ENCODE data around the gene NHLRC4.

NHLRC4 gene

DNA sequence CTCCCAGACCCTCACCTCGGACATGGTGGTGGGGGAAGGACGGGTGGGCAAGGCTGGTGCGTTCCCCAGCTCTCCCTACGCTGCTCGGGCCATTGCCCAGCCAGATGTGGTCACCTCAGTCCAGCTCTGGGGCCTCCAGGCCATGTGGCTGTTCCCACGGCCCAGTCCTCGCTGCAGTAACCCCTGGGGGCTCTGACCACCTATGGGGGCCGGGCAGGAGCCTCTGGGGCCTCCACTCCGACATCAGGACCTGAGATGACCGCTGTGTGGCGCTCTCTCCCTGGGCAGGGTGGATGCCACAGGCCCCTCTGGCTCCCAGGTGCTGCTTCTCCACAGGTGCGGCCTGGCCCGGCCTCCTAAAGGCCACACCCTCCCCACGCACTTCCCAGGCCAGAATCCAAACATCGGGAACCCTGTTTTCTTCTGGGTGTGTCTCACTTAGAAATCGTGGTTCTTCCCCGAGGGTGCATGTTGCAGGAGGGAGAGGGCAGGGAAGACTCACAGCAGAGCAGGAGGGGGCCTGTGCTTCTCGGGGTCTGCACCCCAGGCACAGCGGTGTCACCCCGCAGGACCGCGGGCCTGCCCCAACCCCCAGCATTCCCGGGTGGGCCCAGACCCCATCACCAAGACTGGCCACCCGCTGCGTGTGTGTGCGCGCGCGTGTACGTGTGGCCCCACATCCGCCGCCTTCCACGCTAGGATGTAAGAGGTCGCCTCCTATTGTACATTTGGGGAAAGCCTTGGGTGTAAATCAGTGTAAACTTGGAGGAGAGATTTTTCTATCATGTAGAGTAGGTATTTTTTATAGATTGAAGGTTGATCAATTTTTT is 45.2 kb upstream of the NHLRC4 start:
- TF ChIP-seq, protein P1, sequence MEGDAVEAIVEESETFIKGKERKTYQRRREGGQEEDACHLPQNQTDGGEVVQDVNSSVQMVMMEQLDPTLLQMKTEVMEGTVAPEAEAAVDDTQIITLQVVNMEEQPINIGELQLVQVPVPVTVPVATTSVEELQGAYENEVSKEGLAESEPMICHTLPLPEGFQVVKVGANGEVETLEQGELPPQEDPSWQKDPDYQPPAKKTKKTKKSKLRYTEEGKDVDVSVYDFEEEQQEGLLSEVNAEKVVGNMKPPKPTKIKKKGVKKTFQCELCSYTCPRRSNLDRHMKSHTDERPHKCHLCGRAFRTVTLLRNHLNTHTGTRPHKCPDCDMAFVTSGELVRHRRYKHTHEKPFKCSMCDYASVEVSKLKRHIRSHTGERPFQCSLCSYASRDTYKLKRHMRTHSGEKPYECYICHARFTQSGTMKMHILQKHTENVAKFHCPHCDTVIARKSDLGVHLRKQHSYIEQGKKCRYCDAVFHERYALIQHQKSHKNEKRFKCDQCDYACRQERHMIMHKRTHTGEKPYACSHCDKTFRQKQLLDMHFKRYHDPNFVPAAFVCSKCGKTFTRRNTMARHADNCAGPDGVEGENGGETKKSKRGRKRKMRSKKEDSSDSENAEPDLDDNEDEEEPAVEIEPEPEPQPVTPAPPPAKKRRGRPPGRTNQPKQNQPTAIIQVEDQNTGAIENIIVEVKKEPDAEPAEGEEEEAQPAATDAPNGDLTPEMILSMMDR (IDR thresholded peaks at IDR 0.05) = no peak
- H3K27ac Mint-ChIP-seq = peak overlapping the region; percentile 86
- no peak overlapping the region for H3K4me3 Mint-ChIP-seq
- H3K9me3 Mint-ChIP-seq = no peaks in the 10 kb centered on the region
- H3K36me3 Mint-ChIP-seq (ENCODE audit: low read depth) = peaks cover 18% of the 10 kb centered on the region
- DNase-seq = no peak
- H3K4me1 Mint-ChIP-seq = peaks cover 14% of the 10 kb centered on the region
- H3K27me3 Mint-ChIP-seq (ENCODE audit: low read depth, poor library complexity) = no peaks in the 10 kb centered on the region

DNA sequence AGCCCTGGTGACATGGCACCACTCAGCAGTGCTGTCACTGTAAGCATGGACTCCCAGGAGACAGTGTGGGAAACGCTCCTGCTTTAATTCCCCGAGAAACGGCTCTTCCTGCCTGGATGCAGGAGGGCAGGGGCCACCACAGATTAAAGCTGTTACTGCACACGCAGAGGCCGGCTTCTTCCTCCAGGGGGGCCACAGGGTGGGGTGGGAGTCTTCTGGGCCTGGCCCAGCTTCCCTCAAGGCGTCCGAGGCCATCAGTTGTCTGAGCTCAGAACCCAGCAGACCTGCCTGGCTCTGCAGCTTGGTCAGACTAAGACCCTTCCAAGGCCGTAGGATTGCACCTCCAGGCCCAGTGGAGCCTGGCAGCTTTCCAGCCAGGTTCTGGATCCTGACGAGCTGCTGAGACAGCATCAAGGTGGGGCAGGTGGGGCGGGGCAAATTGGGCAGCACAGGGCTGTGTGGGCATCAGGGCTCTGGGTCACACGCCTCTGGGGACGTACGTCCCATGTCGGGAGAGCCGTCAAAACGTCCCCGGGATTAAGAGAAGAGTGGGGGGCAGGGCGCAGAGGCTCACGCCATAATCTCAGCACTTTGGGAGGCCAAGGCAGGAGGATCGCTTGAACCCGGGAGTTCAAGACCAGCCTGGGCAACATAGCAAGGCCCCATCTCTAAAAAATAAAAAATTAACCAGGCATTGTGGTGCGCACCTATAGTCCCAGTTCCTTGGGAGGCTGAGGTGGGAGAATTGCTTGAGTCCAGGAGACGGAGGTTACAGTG is 44.3 kb upstream of the NHLRC4 start:
- TF ChIP-seq, protein P1 (IDR thresholded peaks at IDR 0.05) = no peak
- peaks cover 16% of the 10 kb centered on the region for H3K4me1 Mint-ChIP-seq
- no peak overlapping the region for H3K4me3 Mint-ChIP-seq
- H3K36me3 Mint-ChIP-seq (ENCODE audit: low read depth) = peaks cover 12% of the 10 kb centered on the region
- no peaks in the 10 kb centered on the region for H3K27me3 Mint-ChIP-seq (ENCODE audit: low read depth, poor library complexity)
- peak overlapping the region; percentile 87 for H3K27ac Mint-ChIP-seq
- H3K9me3 Mint-ChIP-seq = no peaks in the 10 kb centered on the region
- DNase-seq = no peak

DNA sequence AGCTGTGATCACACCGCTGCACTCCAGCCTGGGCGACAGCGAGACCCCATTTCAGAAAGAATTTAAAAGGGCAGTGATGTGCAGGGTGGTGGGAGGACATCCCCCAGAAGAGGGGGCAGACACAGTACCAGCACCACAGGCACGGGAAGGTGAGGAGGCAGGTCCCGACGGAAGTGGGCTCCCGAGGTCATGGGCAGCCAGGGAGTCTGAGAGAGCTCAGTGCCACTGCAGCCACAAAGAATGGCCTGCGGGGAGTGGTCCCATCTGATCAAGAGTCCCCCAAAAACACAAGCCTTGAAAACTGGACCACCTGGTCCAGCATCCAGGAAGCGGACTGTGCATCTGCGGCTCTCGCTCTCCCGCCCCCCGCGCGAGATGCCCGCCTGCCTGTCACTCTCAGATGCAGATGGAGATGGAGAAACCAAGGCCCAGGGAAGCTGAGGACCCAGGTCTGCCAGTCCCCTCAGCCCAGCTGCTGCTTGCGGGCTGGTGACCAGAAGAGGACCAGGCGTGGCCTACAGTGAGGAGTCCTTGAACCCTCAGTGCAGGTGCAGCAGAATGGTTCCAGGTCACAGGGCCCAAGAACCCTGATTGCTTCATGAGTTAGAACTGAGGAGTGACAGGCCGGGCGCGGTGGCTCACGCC is 43.6 kb upstream of the NHLRC4 start:
- Mint-ChIP-seq H3K4me3 (no peak overlapping the region), H3K4me1 (peaks cover 16% of the 10 kb centered on the region), H3K9me3 (no peaks in the 10 kb centered on the region), H3K27me3 (ENCODE audit: low read depth, poor library complexity) (no peaks in the 10 kb centered on the region), H3K27ac (peak overlapping the region; percentile 87), H3K36me3 (ENCODE audit: low read depth) (peaks cover 12% of the 10 kb centered on the region)
- TF ChIP-seq, protein P1 (IDR thresholded peaks at IDR 0.05) = no peak
- DNase-seq = no peak

DNA sequence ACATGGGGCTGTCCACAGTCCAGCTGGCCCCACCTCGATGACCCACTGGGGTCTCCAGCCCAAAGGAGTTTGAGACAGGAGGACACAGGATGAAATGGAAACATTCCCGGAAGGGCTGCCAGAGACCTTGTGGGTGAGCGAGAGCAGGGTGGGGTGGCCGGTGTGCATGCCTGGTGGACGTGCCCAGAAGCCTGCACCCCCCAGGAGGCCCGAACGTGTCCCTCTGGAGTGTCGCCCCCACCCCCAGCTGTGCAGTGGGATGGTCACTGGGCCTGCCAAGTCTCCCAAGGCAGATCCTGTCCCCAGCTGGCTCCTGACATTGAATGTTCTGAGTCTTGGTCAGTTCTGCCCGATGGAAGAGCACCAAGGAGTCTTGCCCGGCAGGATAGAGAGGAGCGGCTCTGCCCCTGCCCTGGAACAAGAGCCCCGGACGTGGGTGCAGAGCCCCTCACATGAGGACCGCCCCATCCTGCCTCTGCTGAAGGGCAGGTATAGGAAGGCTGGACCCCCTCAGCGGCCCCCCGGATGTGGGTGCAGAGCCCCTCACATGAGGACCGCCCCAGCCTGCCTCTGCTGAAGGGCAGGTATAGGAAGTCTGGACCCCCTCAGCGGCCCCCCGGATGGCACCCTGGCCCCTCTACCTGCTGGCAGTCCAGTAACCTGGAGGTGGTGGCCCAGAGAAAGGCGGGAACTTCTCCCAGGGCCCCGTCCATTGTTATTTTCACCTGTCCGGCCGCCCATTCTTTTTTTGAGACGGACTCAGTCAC is 42.3 kb upstream of the NHLRC4 start:
- Mint-ChIP-seq H3K27me3 (ENCODE audit: low read depth, poor library complexity) (no peaks in the 10 kb centered on the region), H3K36me3 (ENCODE audit: low read depth) (peaks cover 12% of the 10 kb centered on the region), H3K9me3 (no peaks in the 10 kb centered on the region), H3K4me3 (no peak overlapping the region), H3K4me1 (peaks cover 27% of the 10 kb centered on the region), H3K27ac (peak overlapping the region; percentile 19)
- DNase-seq = no peak
- TF ChIP-seq, protein P1 (IDR thresholded peaks at IDR 0.05) = no peak

DNA sequence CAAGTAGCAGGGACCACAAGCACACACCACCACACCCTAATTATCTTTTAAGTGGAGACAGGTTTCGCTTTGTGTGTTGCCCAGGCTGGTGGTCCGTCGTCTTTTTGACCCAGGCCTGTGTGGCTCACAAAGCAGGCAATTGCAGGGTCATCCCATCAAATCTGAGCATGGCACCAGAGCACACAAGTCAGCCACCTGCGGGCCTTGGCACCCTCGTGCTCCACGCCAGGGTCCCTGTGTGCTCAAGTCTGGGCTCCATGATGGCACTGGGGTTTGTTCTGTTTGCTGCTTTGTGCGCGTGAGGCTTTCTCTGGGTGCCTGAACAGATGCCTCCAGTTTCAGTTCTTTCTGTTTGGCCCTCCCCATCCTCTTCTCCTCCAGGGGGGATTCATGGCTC is 41.7 kb upstream of the NHLRC4 start:
- DNase-seq = no peak
- Mint-ChIP-seq H3K27ac (peak overlapping the region; percentile 88), H3K4me3 (peak overlapping the region; percentile 89), H3K9me3 (no peaks in the 10 kb centered on the region), H3K36me3 (ENCODE audit: low read depth) (peaks cover 12% of the 10 kb centered on the region), H3K4me1 (peaks cover 34% of the 10 kb centered on the region), H3K27me3 (ENCODE audit: low read depth, poor library complexity) (no peaks in the 10 kb centered on the region)
- TF ChIP-seq, protein P1 (IDR thresholded peaks at IDR 0.05) = no peak
